T-helper 17 cell (primary cell): Measurements from ENCODE around the gene RASL11A. TPM values are rescaled to one million over a fixed set of nuclear protein-coding genes. Genes with fewer than 3 reads are reported as not detected.
A peak's percentile ranks its signal among the peaks of the same experiment; 100 is the strongest.

Experiments
- ATAC-seq: fragments of 150-1000 bp; cut with Tn5 transposase; 2 replicates; pipeline ENCODE4 v1.10.0; 2021; ENCODE audit warnings: mild to moderate bottlenecking, moderate library complexity
- DNase-seq, 3 donors: peaks; one replicate each; pipeline versions ENCODE4 v3.0.0 to v3.0.0-alpha.2; 2020 to 2021
- H3K9me3 ChIP-seq: one replicate; pipeline ENCODE4 v1.7.0; 2013; ENCODE audit warnings: low read length, mild to moderate bottlenecking; ENCODE audit not compliant: control insufficient read depth, poor library complexity, severe bottlenecking
- H3K27ac Mint-ChIP-seq: one replicate; pipeline ENCODE4 v1.8.0; 2022; ENCODE audit warnings: mild to moderate bottlenecking, moderate library complexity, mixed read lengths
- H3K27me3 Mint-ChIP-seq: one replicate; pipeline ENCODE4 v1.8.0; 2022; ENCODE audit warnings: mixed read lengths
- H3K36me3 Mint-ChIP-seq: one replicate; pipeline ENCODE4 v1.8.0; 2022; ENCODE audit warnings: low read depth, mixed read lengths
- H3K4me1 Mint-ChIP-seq: one replicate; pipeline ENCODE4 v1.8.0; 2022; ENCODE audit warnings: mild to moderate bottlenecking, mixed read lengths
- H3K4me3 Mint-ChIP-seq: one replicate; pipeline ENCODE4 v1.8.0; 2022; ENCODE audit warnings: mild to moderate bottlenecking, moderate library complexity, mixed read lengths
- total RNA-seq, 4 donors: library from RNA in 2 of 4; stranded (reverse) in 2 of 4; gene quantifications; one replicate each; pipeline ENCODE4 v1.2.3 and lab custom pipeline; 2022 to 2026

RASL11A gene
- total RNA-seq, 2 donors from 2014 or later, result 0.55 to 3.1 TPM

DNA sequence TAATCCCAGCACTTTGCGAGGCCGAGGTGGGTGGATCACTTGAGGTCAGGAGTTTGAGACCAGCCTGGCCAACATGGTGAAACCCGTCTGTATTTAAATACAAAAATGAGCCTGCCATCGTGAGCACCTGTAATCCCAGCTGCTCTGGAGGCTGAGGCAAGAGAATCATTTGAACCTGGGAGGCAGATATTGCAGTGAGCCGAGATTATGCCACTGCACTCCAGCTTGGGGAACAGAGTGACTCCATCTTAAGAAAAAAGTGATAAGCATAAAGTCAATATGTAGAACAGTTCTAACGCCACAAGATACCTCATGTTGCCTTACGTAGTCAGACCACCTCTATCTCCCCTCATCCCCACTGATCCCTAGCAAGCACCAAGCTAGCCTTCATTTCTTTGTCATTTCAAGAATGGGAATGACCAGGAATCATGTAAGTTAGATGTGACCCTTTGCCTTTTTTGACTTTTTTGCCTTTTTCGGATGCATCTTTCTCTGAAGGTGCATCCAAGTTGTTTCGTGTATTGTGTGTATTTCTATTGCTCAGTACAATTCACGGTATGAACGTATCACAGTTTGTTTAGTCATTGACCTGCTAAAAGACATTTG lies 12.9 kb upstream of the RASL11A start:
- no peak overlapping the region for H3K4me3 Mint-ChIP-seq

DNA sequence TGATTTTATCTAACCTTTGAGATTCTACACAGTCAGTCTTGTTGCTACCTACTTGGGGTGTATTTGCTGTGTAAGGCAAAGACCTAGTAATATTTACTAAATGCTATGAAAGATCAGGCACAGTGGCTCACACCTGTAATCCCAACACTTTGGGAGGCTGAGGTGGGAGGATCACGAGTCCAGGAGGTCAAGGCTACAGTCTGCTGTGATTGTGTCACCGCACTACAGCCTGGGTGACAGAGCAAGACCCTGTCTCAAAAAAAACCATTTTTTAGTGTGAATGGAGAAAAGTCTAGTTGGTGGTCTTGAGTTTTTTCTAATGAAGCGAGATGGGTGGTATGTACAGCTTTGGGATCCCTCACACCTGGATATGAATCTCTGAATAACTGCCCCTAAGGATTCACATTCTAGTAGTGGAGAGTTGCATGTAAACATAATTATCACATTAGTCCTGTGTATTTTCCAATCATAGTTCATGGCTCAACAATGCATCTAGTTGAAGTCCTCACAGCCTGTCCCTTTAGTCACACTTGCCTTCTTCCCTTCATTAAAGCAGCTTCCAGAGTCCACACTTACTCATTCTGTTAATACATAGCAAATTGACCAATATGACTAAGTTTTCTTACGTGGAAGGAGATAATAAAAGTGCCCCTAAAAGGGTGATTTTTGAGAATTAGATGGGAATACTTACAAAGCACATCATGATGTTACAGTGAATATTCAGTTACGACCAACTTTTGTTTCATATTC lies 11.8 kb upstream of the RASL11A start:
- Mint-ChIP-seq H3K4me3 (peak overlapping the region; percentile 7), H3K27me3 (no peaks in the 10 kb centered on the region), H3K27ac (peak overlapping the region; percentile 82), H3K4me1 (peaks cover 30% of the 10 kb centered on the region), H3K36me3 (peaks cover 4% of the 10 kb centered on the region)
- ATAC-seq (no peak), DNase-seq (no peak)
- no peaks in the 10 kb centered on the region for H3K9me3 ChIP-seq

More for the DNA sequence above, 12.9 kb upstream of the RASL11A start:
- no peaks in the 10 kb centered on the region for H3K9me3 ChIP-seq
- Mint-ChIP-seq H3K27ac (peak overlapping the region; percentile 82), H3K36me3 (peaks cover 5% of the 10 kb centered on the region), H3K27me3 (no peaks in the 10 kb centered on the region), H3K4me1 (peaks cover 39% of the 10 kb centered on the region)
- DNase-seq, result no peak
- no peak for ATAC-seq

DNA sequence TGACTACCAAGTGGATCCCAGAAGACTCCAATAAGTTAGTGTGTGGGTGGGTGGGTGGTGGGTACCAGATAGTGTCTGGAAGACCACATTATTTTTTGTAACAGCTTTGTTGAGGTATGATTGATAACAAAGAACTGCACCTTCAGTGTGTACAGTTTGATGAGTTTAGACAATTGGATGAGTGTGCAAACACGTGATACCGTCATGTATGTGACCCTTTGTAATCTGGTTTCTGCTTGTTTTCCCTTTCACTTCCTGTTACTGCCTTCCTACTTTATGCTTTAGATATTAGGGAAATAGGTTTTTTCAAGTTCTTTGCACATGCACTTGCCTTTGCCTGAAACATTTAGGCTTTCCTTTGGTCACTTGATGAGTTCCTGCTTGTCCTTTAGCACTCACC lies 10.8 kb upstream of the RASL11A start:
- H3K4me1 Mint-ChIP-seq, result peaks cover 28% of the 10 kb centered on the region

DNA sequence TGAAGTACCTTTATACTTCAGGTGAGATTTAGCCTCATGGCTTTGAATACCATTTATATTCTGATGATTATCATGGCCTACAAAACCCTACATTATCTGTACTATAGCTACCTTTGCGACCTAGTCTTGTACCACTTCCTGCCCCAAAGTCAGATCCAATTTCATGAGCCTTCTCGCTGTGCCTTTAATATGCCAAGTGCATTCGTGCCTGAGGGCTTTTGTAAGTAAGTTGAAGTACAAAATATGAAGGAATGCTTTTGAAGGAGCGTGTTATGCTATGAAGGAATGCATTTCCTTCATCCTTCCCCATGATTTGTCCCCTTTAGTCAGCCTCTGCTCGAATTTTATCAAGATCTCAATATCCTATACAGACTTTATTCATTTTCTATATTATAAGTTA lies 9.2 kb upstream of the RASL11A start:
- H3K9me3 ChIP-seq, result no peaks in the 10 kb centered on the region
- Mint-ChIP-seq H3K4me3 (no peak overlapping the region), H3K36me3 (peaks cover 2% of the 10 kb centered on the region), H3K27me3 (no peaks in the 10 kb centered on the region), H3K4me1 (peaks cover 32% of the 10 kb centered on the region), H3K27ac (peak overlapping the region; percentile 82)
- peak; percentile 52 for ATAC-seq
- DNase-seq, result no peak

More for the DNA sequence above, 10.8 kb upstream of the RASL11A start:
- Mint-ChIP-seq H3K36me3 (peaks cover 2% of the 10 kb centered on the region), H3K27ac (peak overlapping the region; percentile 82), H3K4me3 (no peak overlapping the region), H3K27me3 (no peaks in the 10 kb centered on the region)
- peak; percentile 32 for ATAC-seq
- no peaks in the 10 kb centered on the region for H3K9me3 ChIP-seq
- DNase-seq, result no peak

DNA sequence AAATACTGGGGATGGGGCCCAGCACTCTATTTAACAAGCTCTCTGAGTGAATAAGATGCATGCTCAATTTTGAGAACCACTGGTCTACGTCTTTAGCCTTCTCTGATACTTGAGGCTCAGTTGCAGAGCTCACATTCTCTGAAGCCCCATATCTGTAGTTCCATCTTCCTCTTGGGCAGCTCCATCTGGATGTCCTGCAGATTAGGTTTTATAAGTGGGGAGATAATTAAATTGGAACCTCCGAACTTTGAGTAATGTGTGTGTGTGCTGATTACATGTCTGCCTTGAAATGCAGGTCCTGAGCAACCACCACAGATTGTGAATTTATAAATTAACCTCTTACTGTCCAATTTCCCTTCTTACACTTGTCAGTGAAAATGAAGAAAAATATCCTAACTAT lies 7.2 kb upstream of the RASL11A start:
- H3K27ac Mint-ChIP-seq, result peak overlapping the region; percentile 66
- peaks cover 31% of the 10 kb centered on the region for H3K4me1 Mint-ChIP-seq
- H3K9me3 ChIP-seq, result no peaks in the 10 kb centered on the region
- no peaks in the 10 kb centered on the region for H3K27me3 Mint-ChIP-seq
- ATAC-seq, result no peak
- peaks cover 2% of the 10 kb centered on the region for H3K36me3 Mint-ChIP-seq
- DNase-seq, result no peak
- peak overlapping the region; percentile 19 for H3K4me3 Mint-ChIP-seq

DNA sequence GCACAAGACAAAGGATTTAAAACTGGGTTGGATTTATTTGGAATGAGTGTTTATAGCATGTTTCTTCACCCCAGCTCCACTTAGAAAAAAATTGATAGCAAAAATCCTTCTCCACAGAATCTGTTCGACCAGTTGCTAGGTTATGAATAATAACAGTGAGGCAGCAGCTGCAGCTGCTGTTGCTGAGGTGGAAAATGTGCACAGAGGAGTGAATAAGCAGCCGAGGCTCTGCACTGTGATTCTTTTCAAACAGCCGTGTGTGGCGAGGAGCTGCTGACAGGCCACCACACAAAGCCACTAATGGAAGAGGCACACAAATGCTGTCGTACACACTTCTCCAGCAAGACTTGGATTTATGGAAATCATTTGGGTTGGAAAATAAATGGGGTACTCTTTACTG lies 6.4 kb upstream of the RASL11A start:
- peaks cover 23% of the 10 kb centered on the region for H3K4me1 Mint-ChIP-seq
- H3K4me3 Mint-ChIP-seq, result no peak overlapping the region
- no peak for ATAC-seq
- H3K27ac Mint-ChIP-seq, result peak overlapping the region; percentile 66
- no peaks in the 10 kb centered on the region for H3K9me3 ChIP-seq
- DNase-seq, result no peak
- no peaks in the 10 kb centered on the region for H3K27me3 Mint-ChIP-seq
- no peaks in the 10 kb centered on the region for H3K36me3 Mint-ChIP-seq

DNA sequence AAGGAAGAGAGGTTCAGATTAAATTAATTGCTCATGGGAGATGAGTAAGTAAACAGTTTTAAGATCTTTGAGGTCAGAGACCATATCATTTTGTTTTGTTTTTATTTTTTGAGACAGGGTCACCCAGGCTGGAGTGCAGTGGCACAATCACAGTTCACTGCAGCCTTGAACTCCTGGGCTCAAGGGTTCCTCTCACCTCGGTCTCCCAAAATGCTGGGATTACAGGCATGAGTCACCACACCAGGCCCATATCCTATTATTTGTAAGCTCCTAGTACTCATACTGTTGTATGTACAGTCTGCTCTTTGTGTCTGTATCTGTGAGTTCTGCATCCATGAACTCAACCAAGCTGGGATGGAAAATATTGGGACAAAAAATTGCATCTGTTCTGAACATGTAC lies 6.0 kb upstream of the RASL11A start:
- Mint-ChIP-seq H3K4me3 (no peak overlapping the region), H3K27me3 (no peaks in the 10 kb centered on the region), H3K36me3 (no peaks in the 10 kb centered on the region), H3K27ac (peak overlapping the region; percentile 66), H3K4me1 (peaks cover 21% of the 10 kb centered on the region)
- DNase-seq (no peak), ATAC-seq (no peak)
- no peaks in the 10 kb centered on the region for H3K9me3 ChIP-seq

DNA sequence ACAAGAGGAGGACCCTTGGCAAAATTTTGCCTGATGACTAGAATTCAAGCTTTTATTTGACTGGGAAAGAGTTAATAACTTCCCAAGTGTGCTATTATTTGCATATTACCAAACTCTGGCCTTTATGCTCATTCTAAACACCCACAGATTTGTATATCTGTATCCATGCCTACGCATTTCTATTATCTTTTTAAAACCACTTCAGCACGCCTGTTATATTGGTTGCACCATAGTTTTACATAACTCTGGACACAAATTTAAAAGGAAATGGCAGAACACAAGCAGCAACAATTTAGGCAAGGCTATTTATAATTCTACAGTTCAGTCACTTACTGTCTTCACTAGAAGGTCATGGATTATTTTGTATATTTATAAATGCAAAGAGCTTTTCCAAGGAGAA lies 3.7 kb upstream of the RASL11A start:
- no peak for DNase-seq
- H3K9me3 ChIP-seq, result no peaks in the 10 kb centered on the region

DNA sequence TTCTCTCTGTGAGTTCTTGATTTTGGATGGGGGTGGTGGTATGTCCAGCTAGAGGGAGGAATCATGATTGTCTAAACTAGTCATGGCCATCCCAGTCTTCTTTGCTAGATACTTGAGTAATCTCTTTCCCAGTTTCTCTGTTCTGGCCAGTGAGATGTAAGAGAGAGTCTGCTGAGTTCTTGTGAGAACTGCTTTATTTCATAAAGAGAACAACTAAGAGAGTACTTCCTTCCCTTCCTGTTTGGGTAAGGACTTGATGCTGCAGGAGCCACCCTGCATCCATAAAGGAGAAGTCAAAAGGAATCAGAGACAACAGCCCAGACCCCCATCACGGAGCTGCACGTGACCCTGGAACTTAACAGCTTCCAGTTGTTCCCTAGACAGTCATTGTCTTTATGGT lies 3.0 kb upstream of the RASL11A start:
- no peak for ATAC-seq
- Mint-ChIP-seq H3K36me3 (no peaks in the 10 kb centered on the region), H3K27ac (no peak overlapping the region), H3K4me1 (peaks cover 20% of the 10 kb centered on the region), H3K27me3 (peaks cover 12% of the 10 kb centered on the region), H3K4me3 (no peak overlapping the region)
- DNase-seq, result no peak
- H3K9me3 ChIP-seq, result no peaks in the 10 kb centered on the region

More for the DNA sequence above, 3.7 kb upstream of the RASL11A start:
- Mint-ChIP-seq H3K4me3 (no peak overlapping the region), H3K27me3 (peaks cover 9% of the 10 kb centered on the region), H3K4me1 (peaks cover 21% of the 10 kb centered on the region), H3K27ac (no peak overlapping the region), H3K36me3 (no peaks in the 10 kb centered on the region)
- ATAC-seq, result no peak

DNA sequence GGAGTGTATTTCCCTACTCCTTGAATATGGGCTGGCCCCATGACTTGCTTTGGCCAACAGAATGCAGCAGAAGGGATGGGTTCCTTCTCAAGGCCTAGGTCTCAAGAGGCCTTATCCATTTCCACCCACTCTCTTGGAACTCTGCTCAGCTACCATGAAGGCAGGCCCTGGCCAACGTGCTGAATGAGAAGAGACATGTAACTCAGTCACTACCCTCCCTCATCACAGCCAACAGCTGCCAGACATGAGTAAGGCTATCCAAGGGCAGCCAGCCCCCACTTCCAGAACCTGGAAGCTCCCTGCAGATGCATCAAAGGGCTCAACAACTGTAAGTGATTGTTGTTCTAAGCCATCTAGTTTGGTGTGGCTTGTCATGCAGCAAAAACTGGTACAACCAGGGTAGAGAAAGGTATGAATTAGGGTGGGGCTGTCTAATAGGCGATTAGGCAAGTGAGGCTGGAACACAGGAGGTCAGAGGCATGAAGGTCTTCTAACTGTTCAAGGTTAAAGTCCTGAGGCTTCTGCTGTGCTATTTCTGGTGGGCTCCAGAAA lies 1.4 kb upstream of the RASL11A start:
- H3K4me1 Mint-ChIP-seq, result peaks cover 17% of the 10 kb centered on the region
- H3K4me3 Mint-ChIP-seq, result peak overlapping the region; percentile 90
- H3K27me3 Mint-ChIP-seq, result peaks cover 22% of the 10 kb centered on the region
- H3K9me3 ChIP-seq, result no peaks in the 10 kb centered on the region
- DNase-seq (no peak), ATAC-seq (no peak)
- H3K27ac Mint-ChIP-seq, result no peak overlapping the region
- peaks cover 2% of the 10 kb centered on the region for H3K36me3 Mint-ChIP-seq

DNA sequence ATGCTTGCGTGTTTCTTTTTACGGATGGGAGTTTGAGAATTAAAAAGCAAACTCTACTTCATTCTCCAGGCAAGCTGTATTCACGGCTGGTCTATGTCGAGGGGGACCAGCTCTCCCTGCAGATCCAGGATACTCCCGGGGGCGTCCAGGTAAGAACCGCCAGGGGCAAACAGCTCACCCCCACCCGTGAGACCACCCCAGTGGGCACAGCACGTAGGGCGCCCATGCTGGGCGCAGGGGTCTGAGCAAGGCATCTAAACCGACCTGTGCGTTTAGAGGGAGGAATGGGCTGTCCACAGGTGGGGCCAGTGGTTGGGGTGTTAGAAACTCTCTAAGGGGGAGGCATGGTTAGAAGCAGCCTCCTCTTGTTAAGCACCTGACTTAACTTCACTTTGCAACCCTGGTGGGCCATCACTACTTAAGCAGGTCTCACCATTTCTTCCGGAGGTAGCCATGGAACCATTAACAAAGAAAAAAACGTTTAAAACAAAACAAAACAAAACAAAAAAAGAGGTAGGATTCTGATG lies 1.0 kb downstream of the RASL11A start:
- H3K9me3 ChIP-seq, result no peaks in the 10 kb centered on the region
- Mint-ChIP-seq H3K27ac (peak overlapping the region; percentile 82), H3K27me3 (peaks cover 40% of the 10 kb centered on the region), H3K4me1 (peaks cover 12% of the 10 kb centered on the region), H3K36me3 (peaks cover 2% of the 10 kb centered on the region), H3K4me3 (peak overlapping the region; percentile 90)
- no peak for DNase-seq
- ATAC-seq, result no peak

DNA sequence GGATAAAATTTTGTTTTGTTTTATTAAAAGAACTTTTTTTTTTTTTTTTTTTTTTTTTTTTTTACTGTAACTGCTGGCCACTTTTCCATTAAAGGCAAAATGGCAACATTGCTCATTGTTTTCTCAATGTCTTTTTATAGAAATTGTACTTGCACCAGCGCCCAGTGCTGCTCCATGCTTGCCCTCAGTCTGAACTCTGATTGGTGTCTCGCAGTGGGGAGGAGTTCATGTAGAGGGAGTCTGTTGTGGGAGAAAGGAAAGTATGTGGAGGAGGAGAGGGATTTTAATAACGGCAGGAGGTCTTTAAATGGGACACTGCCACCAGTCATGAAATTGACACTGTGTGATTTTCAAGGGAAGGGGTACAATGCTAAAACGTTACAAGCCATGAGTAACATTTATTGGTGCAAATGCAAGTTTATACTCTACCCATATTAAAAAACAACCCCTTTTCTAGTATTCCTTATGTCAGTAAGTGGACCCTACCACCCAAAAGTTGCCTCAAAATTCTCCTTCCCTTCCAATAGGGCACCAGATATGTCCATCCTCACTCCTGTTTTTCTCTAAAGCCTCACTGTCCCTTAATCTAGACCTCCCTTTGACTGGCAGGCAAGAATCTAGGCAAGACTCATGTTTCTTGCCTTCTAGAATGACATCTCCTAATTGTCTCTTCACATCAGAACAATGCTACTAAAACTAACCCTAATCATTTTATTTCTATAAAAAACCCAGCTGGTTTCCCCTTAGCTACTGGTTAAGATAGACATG lies 3.2 kb downstream of the RASL11A start:
- DNase-seq (no peak), ATAC-seq (no peak)
- Mint-ChIP-seq H3K27ac (no peak overlapping the region), H3K4me1 (peaks cover 9% of the 10 kb centered on the region), H3K4me3 (no peak overlapping the region), H3K27me3 (peaks cover 44% of the 10 kb centered on the region), H3K36me3 (peaks cover 2% of the 10 kb centered on the region)
- no peaks in the 10 kb centered on the region for H3K9me3 ChIP-seq

DNA sequence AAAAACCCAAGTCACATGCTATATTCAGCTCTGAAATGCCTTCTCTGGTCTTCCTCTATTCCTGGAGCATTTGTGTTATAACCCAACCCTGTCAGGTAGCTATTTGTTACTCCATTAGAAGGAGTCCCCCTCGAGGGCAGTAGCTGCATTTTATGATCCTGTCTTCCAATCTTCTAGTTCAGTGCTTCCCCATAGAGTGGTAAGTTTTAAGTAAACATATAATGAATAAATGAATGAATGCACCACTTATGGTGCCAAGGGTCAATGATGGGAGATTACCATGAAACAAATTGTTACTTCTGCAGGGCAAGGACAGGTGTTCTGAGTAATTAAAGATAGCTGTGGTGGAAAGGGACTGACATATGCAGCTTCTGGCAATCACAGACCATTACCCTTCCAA lies 4.0 kb downstream of the RASL11A start:
- peaks cover 2% of the 10 kb centered on the region for H3K36me3 Mint-ChIP-seq
- no peak overlapping the region for H3K27ac Mint-ChIP-seq
- no peaks in the 10 kb centered on the region for H3K9me3 ChIP-seq
- ATAC-seq, result no peak
- peaks cover 12% of the 10 kb centered on the region for H3K4me1 Mint-ChIP-seq
- H3K27me3 Mint-ChIP-seq, result peaks cover 44% of the 10 kb centered on the region
- H3K4me3 Mint-ChIP-seq, result no peak overlapping the region
- no peak for DNase-seq
